H9 (cell line): Measurements from ENCODE around the gene MRPL48. TPM values are rescaled to one million over a fixed set of nuclear protein-coding genes. Genes with fewer than 3 reads are reported as not detected.

Experiments used
- DNase-seq: peaks from one replicate; pipeline ENCODE4 v3.0.0-alpha.2; 2017
- H2AFZ ChIP-seq: one replicate; pipeline ENCODE4 v1.6.1; 2013; ENCODE audit warnings: mild to moderate bottlenecking, low read length, control low read depth, moderate library complexity
- H2AK5ac ChIP-seq: 2 replicates; pipeline ENCODE4 v1.6.1; 2013; ENCODE audit warnings: low read length, control low read depth, mixed read lengths; ENCODE audit not compliant: insufficient read length
- H2BK120ac ChIP-seq: one replicate; pipeline ENCODE4 v1.6.1; 2013; ENCODE audit warnings: low read depth, mild to moderate bottlenecking, low read length, control low read depth, inconsistent platforms; ENCODE audit not compliant: poor library complexity, severe bottlenecking
- H2BK12ac ChIP-seq: 2 replicates; pipeline ENCODE4 v1.6.1; 2013; ENCODE audit warnings: low read length, control low read depth, mixed read lengths, low read depth; ENCODE audit not compliant: insufficient read length
- H2BK15ac ChIP-seq: 2 replicates; pipeline ENCODE4 v1.6.1; 2013; ENCODE audit warnings: low read depth, low read length, control low read depth
- H2BK20ac ChIP-seq: one replicate; pipeline ENCODE4 v1.6.1; 2013; ENCODE audit warnings: low read depth, mild to moderate bottlenecking, low read length, control low read depth, inconsistent platforms; ENCODE audit not compliant: poor library complexity, severe bottlenecking
- H2BK5ac ChIP-seq: 2 replicates; pipeline ENCODE4 v1.6.1; 2013; ENCODE audit warnings: low read length, control low read depth, mixed read lengths; ENCODE audit not compliant: insufficient read length
- H3K14ac ChIP-seq: 2 replicates; pipeline ENCODE4 v1.6.1; 2013; ENCODE audit warnings: low read length, control low read depth; ENCODE audit not compliant: insufficient read depth
- H3K18ac ChIP-seq: 2 replicates; pipeline ENCODE4 v1.6.1; 2013; ENCODE audit warnings: low read depth, mild to moderate bottlenecking, mixed read lengths, low read length, control low read depth; ENCODE audit not compliant: insufficient read length
- H3K23ac ChIP-seq: 2 replicates; pipeline ENCODE4 v1.6.1; 2013; ENCODE audit warnings: low read length, control low read depth, mixed read lengths, low read depth; ENCODE audit not compliant: insufficient read length
- H3K23me2 ChIP-seq: 2 replicates; pipeline ENCODE4 v1.6.1; 2013; ENCODE audit warnings: low read depth, mild to moderate bottlenecking, mixed read lengths, low read length, control low read depth; ENCODE audit not compliant: insufficient read length, poor library complexity, severe bottlenecking
- H3K27ac ChIP-seq: 2 replicates; pipeline ENCODE4 v1.5.1; 2013; ENCODE audit warnings: low read length, control low read depth, mixed read lengths, low read depth; ENCODE audit not compliant: insufficient read length
- H3K27me3 ChIP-seq: 2 replicates; pipeline ENCODE4 v1.6.1; 2013; ENCODE audit warnings: low read length, control low read depth, inconsistent platforms; ENCODE audit not compliant: insufficient read depth
- H3K4ac ChIP-seq: 2 replicates; pipeline ENCODE4 v1.6.1; 2013; ENCODE audit warnings: low read depth, mild to moderate bottlenecking, control low read depth, inconsistent platforms, low read length, moderate library complexity
- H3K4me1 ChIP-seq: 2 replicates; pipeline ENCODE4 v1.6.1; 2013; ENCODE audit warnings: low read length, control low read depth, inconsistent platforms; ENCODE audit not compliant: insufficient read depth
- H3K4me2 ChIP-seq: 2 replicates; pipeline ENCODE4 v1.6.1; 2013; ENCODE audit warnings: low read length, control low read depth, mixed read lengths; ENCODE audit not compliant: insufficient read length, insufficient read depth
- H3K56ac ChIP-seq: 2 replicates; pipeline ENCODE4 v1.6.1; 2013; ENCODE audit warnings: low read depth, mild to moderate bottlenecking, mixed read lengths, low read length, control low read depth; ENCODE audit not compliant: insufficient read length
- H3K79me1 ChIP-seq: 2 replicates; pipeline ENCODE4 v1.6.1; 2013; ENCODE audit warnings: low read depth, mild to moderate bottlenecking, moderate library complexity, low read length, control low read depth, inconsistent platforms; ENCODE audit not compliant: insufficient read depth, poor library complexity, severe bottlenecking
- H3K79me2 ChIP-seq: 2 replicates; pipeline ENCODE4 v1.6.1; 2013; ENCODE audit warnings: low read length, control low read depth, inconsistent platforms; ENCODE audit not compliant: insufficient read depth
- H3K9ac ChIP-seq: 2 replicates; pipeline ENCODE4 v1.6.1; 2013; ENCODE audit warnings: low read length, control low read depth, mixed read lengths; ENCODE audit not compliant: insufficient read length; ENCODE audit errors: extremely low read depth
- H3K9me3 ChIP-seq: one replicate; pipeline ENCODE4 v1.6.1; 2013; ENCODE audit warnings: low read depth, low read length, inconsistent platforms; ENCODE audit not compliant: control insufficient read depth
- H3T11ph ChIP-seq: one replicate; pipeline ENCODE4 v1.6.1; 2013; ENCODE audit warnings: mild to moderate bottlenecking, low read length, control low read depth, inconsistent platforms
- H4K20me1 ChIP-seq: one replicate; pipeline ENCODE4 v1.6.1; 2013; ENCODE audit not compliant: control insufficient read depth, insufficient read length, insufficient read depth
- H4K5ac ChIP-seq: 2 replicates; pipeline ENCODE4 v1.6.1; 2013; ENCODE audit warnings: low read depth, mild to moderate bottlenecking, mixed read lengths, low read length, control low read depth; ENCODE audit not compliant: insufficient read length
- H4K8ac ChIP-seq: replicated peaks from 2 replicates; pipeline ENCODE4 v1.6.1; 2013; ENCODE audit warnings: low read length, control low read depth, mixed read lengths, low read depth; ENCODE audit not compliant: insufficient read length
- H4K91ac ChIP-seq: 2 replicates; pipeline ENCODE4 v1.6.1; 2013; ENCODE audit warnings: low read depth, mild to moderate bottlenecking, moderate library complexity, mixed read lengths, low read length, control low read depth; ENCODE audit not compliant: insufficient read length
- H3K27ac Mint-ChIP-seq, 3 experiments: 2 replicates in 2 of 3; 3 replicates in 1 of 3; pipeline ENCODE4 v1.8.0; 2020 to 2021; ENCODE audit warnings: mixed read lengths in 3 of 3, mild to moderate bottlenecking in 1 of 3, moderate library complexity in 1 of 3
- H3K27me3 Mint-ChIP-seq: 2 replicates; pipeline ENCODE4 v1.8.0; 2021; ENCODE audit warnings: low read depth, mild to moderate bottlenecking, moderate library complexity, mixed read lengths
- H3K36me3 Mint-ChIP-seq, 3 experiments: 2 replicates in 2 of 3; 3 replicates in 1 of 3; pipeline ENCODE4 v1.8.0; 2020 to 2021; ENCODE audit warnings: low read depth in 3 of 3, mixed read lengths in 3 of 3; ENCODE audit not compliant: insufficient read depth in 1 of 3
- H3K4me1 Mint-ChIP-seq, 2 experiments: 2 replicates each; pipeline ENCODE4 v1.8.0; 2020; ENCODE audit warnings: mixed read lengths in 2 of 2
- H3K4me3 Mint-ChIP-seq, 2 experiments: 2 replicates in 1 of 2; 3 replicates in 1 of 2; pipeline ENCODE4 v1.8.0; 2020 to 2021; ENCODE audit warnings: mild to moderate bottlenecking in 2 of 2, mixed read lengths in 2 of 2, moderate library complexity in 1 of 2
- H3K9me3 Mint-ChIP-seq, 2 experiments: 2 replicates in 1 of 2; 3 replicates in 1 of 2; pipeline ENCODE4 v1.8.0; 2020; ENCODE audit warnings: mild to moderate bottlenecking in 2 of 2, mixed read lengths in 2 of 2, moderate library complexity in 1 of 2
- CTCF ChIP-seq: fragments of 200-600 bp; sonication (generic); conservative IDR thresholded peaks from 3 replicates; pipeline ENCODE4 v1.8.0; 2021; ENCODE audit warnings: antibody characterized with exemption, mild to moderate bottlenecking
- WGBS: extraction: QIAGEN DNeasy Blood & Tissue Kit; methylation state at CpG from one replicate; pipeline ENCODE4 v1.1.7; 2013; ENCODE audit warnings: missing lambda C conversion rate, low lambda C conversion rate, mixed read lengths; ENCODE audit not compliant: insufficient read length; ENCODE audit errors: extremely low coverage; 5-methylcytosine and 5-hydroxymethylcytosine counted together
- total RNA-seq: library from RNA; stranded (reverse); gene quantifications from 2 replicates; pipeline ENCODE4 v1.2.1, GENCODE V29; 2021

Gene MRPL48
- total RNA-seq, 1 experiment from 2014 or later, result 36.4 TPM

- Histone ChIP-seq H3K23ac (no peak overlapping the region), H3K56ac (no peak overlapping the region), H3K4ac (no peak overlapping the region), H4K8ac (no peak overlapping the region), H2BK15ac (no peak overlapping the region), H3K79me2 (no peaks in the 10 kb centered on the region), H3K79me1 (no peaks in the 10 kb centered on the region), H2BK120ac (no peak overlapping the region), H3K4me2 (peak overlapping the region; percentile 25), H3K23me2 (no peaks in the 10 kb centered on the region), H3K9me3 (no peaks in the 10 kb centered on the region), H2BK5ac (no peak overlapping the region), H2BK12ac (no peak overlapping the region), H3K14ac (no peak overlapping the region), H3K9ac (peak overlapping the region; percentile 96), H4K5ac (no peak overlapping the region), H2AFZ (no peak overlapping the region), H3T11ph (no peak overlapping the region), H2BK20ac (no peak overlapping the region), H3K27me3 (no peaks in the 10 kb centered on the region), H2AK5ac (no peak overlapping the region), H4K91ac (no peak overlapping the region), H4K20me1 (no peaks in the 10 kb centered on the region), H3K27ac (no peak overlapping the region), H3K4me1 (no peaks in the 10 kb centered on the region), H3K18ac (no peak overlapping the region)
- Mint-ChIP-seq H3K4me1 (peaks cover 19 to 21% of the 10 kb centered on the region in 2 experiments), H3K36me3 (no peaks in the 10 kb centered on the region), H3K27ac (peak overlapping the region; percentile 100), H3K4me3 (peak overlapping the region; percentile 99), H3K9me3 (no peaks in the 10 kb centered on the region), H3K27me3 (no peaks in the 10 kb centered on the region)
- no CpG with 5 or more reads among the region's 17 CpGs for WGBS
- no peak for DNase-seq
- TF ChIP-seq CTCF, result no peak
Measured at GRCh38 chr11:73787051-73787642, 527 bp upstream of the MRPL48 start.
